Bronchial epithelial cell (primary cell): ENCODE data around the gene FGF12. TPM values are rescaled to one million over a fixed set of nuclear protein-coding genes. Genes with fewer than 3 reads are reported as not detected.

Source experiments
- DNase-seq: peaks from one replicate; pipeline ENCODE4 v3.0.0-alpha.2; 2010; ENCODE audit warnings: low read depth
- FAIRE-seq: peaks from 2 replicates; lab custom pipeline; 2011; peaks lifted over from hg19 to GRCh38; lab: Jason Lieb, UNC
- H3K27me3 ChIP-seq: 2 replicates; pipeline ENCODE4 v1.5.1; 2011; ENCODE audit warnings: low read length; ENCODE audit not compliant: control insufficient read depth, insufficient read depth
- H3K36me3 ChIP-seq: 2 replicates; pipeline ENCODE4 v1.5.1; 2011; ENCODE audit warnings: low read length; ENCODE audit not compliant: control insufficient read depth, insufficient read depth
- H3K4me3 ChIP-seq: 2 replicates; pipeline ENCODE4 v1.5.1; 2011; ENCODE audit warnings: mild to moderate bottlenecking, low read depth, low read length, control low read depth
- CTCF ChIP-seq: IDR thresholded peaks from 2 replicates; pipeline ENCODE4 v1.5.1; 2011; ENCODE audit warnings: mild to moderate bottlenecking, moderate library complexity, low read length, control low read depth, inconsistent platforms; ENCODE audit not compliant: insufficient read depth, severe bottlenecking
- total RNA-seq: library from RNA; depleted of rRNA; stranded (reverse); fragments of >200 nt; gene quantifications from 2 replicates; pipeline ENCODE4 v1.2.1, GENCODE V29; 2014

FGF12 gene
- total RNA-seq, 1 donor from 2014 or later, result not detected

- no peak for DNase-seq
- H3K27me3 ChIP-seq, result no peaks in the 10 kb centered on the region
- H3K4me3 ChIP-seq, result no peak overlapping the region
- H3K36me3 ChIP-seq, result no peaks in the 10 kb centered on the region
- no peak for FAIRE-seq
- TF ChIP-seq CTCF, result no peak
Measured at GRCh38 chr3:192397012-192397411, 330.3 kb downstream of the FGF12 start.

GRCh38 chr3:192395506-192395905 is 331.8 kb downstream of the FGF12 start:
- DNase-seq (no peak), FAIRE-seq (no peak)
- Histone ChIP-seq H3K4me3 (no peak overlapping the region), H3K36me3 (no peaks in the 10 kb centered on the region), H3K27me3 (no peaks in the 10 kb centered on the region)
- no peak for TF ChIP-seq CTCF

- DNase-seq (no peak), FAIRE-seq (no peak)
- no peak overlapping the region for H3K4me3 ChIP-seq
- H3K36me3 ChIP-seq, result no peaks in the 10 kb centered on the region
- no peaks in the 10 kb centered on the region for H3K27me3 ChIP-seq
- no peak for TF ChIP-seq CTCF
Measured at GRCh38 chr3:192392986-192393385, 334.4 kb downstream of the FGF12 start.

- DNase-seq, result no peak
- no peak for TF ChIP-seq CTCF
- H3K4me3 ChIP-seq, result no peak overlapping the region
- H3K27me3 ChIP-seq, result no peaks in the 10 kb centered on the region
- no peaks in the 10 kb centered on the region for H3K36me3 ChIP-seq
- no peak for FAIRE-seq
Measured at GRCh38 chr3:192382861-192383260, 344.5 kb downstream of the FGF12 start.

GRCh38 chr3:192373586-192373985 is 353.8 kb downstream of the FGF12 start:
- DNase-seq (no peak), FAIRE-seq (no peak)
- H3K36me3 ChIP-seq, result no peaks in the 10 kb centered on the region
- no peak overlapping the region for H3K4me3 ChIP-seq
- TF ChIP-seq CTCF, result no peak
- no peaks in the 10 kb centered on the region for H3K27me3 ChIP-seq

GRCh38 chr3:192373032-192373431 is 354.3 kb downstream of the FGF12 start:
- no peak for FAIRE-seq
- no peaks in the 10 kb centered on the region for H3K27me3 ChIP-seq
- H3K36me3 ChIP-seq, result no peaks in the 10 kb centered on the region
- TF ChIP-seq CTCF, result no peak
- DNase-seq, result no peak
- H3K4me3 ChIP-seq, result no peak overlapping the region
